AG04449 (cell line): ENCODE measurements around the gene PFKP.

Experiments
- CTCF ChIA-PET: fragments of 350-600 bp; formaldehyde crosslinking; extraction: SDS; loops from one replicate; lab custom pipeline; 2021; ENCODE audit warnings: antibody characterized with exemption; lab: Yijun Ruan, JAX
- POLR2A ChIA-PET: fragments of 400-600, 350-600 bp; formaldehyde crosslinking; extraction: SDS; loops from one replicate; lab custom pipeline; 2020; ENCODE audit warnings: antibody characterized with exemption, inconsistent platforms; lab: Yijun Ruan, JAX
- DNase-seq: peaks from one replicate; pipeline ENCODE4 v3.0.0-alpha.2; 2010; ENCODE audit warnings: low read depth, low spot score
- H3K4me3 ChIP-seq: 2 replicates; pipeline ENCODE4 v1.5.1; 2011; ENCODE audit warnings: low read depth, mild to moderate bottlenecking, control low read depth, low read length
- CTCF ChIP-seq: IDR thresholded peaks from one replicate; pipeline ENCODE4 v1.5.1; 2011; ENCODE audit warnings: mild to moderate bottlenecking, moderate library complexity, low read length, control low read depth, inconsistent platforms; ENCODE audit not compliant: insufficient read depth; ENCODE audit errors: missing control alignments

PFKP gene

DNA sequence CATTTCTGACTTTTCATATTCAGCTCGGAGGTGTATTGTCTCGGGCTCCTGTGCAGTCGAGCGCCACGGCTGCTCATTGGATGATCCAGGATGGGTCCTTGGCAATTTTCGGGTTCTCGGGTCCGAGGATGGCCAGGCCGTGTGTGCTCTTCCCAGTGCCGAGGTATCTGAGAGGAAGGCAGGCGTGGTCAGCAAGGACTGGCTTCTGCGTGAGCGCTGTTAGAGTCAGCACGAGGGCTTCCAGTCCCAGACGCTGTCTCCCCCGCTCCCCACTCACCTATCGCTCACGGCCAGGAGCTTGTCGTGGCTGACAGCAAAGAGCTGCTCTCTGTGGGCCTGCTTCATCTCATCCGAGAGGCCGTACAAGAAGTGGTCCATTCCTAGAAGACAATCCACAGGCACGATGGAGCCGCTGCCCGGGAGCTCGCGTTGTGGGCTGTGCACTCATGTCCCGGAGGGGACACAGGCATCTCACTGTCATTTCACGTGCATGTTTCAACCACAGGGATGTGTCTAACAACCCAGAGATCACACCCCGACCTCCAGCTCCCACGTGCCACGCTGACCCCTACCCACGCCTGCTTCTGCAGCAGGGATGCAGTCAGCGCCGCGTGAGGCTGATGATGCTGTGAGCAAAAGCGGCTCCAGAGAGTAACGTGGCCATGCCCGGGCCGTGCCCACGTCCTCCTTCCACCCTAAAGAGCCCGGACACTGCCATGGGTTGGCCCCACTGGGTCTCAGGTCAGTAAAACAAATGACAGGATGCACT is 70.8 kb downstream of the PFKP start:
- ChIA-PET CTCF (no interaction called here), POLR2A (no interaction called here)
- no peak for DNase-seq
- TF ChIP-seq CTCF = no peak
- no peak overlapping the region for H3K4me3 ChIP-seq

GRCh38 chr10:3139216-3139910 is 72.0 kb downstream of the PFKP start:
- ChIA-PET POLR2A (no interaction called here), CTCF (interaction anchor here (1.2 to 2.3 kb wide), 3 partner anchors 18 to 95 kb away, joined by 3 to 7 read pairs (median 3); no protein-coding TSS in a partner anchor)
- TF ChIP-seq CTCF = no peak
- no peak overlapping the region for H3K4me3 ChIP-seq
- no peak for DNase-seq

GRCh38 chr10:3140280-3140679 is 72.9 kb downstream of the PFKP start:
- CTCF ChIA-PET = interaction anchor here (1.3 to 2.3 kb wide), 2 partner anchors 19 to 21 kb away, joined by 3 to 7 read pairs; no protein-coding TSS in a partner anchor
- POLR2A ChIA-PET = no interaction called here
- TF ChIP-seq CTCF = no peak
- no peak overlapping the region for H3K4me3 ChIP-seq
- DNase-seq = no peak

DNA sequence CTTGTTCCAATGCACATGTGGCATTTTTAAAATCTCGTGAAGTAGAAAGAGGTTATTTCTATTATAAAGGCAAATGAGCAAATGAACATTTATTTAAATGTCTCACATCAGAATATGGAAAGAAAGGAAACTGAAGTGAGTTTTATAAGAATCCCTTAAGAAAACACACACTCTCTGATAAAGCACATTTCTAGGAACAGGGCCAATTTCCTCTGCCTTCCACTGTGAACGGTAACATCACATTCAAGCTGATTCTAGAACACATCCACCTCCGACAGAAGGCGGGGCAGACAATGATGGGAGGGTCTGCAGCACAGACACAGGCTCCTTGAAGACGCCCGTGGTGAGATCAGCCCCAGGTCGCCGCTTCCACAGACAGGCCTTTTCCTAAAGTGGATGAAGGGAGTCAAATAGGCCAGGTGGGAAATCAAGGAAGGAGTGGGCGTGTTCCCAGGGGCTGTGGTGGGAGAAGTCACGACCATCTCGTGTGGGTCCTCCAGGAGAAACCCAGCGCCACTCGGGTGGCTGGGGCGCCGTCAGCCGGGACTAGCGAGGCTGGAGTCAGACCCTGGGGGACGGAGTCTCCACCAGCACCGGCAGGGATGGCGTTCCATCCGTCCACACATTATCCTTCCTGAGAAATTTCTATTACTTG is 74.1 kb downstream of the PFKP start:
- ChIA-PET POLR2A (interaction anchor here (0.6 kb wide), 2 partner anchors 25 to 1015 kb away, joined by 3 read pairs; no protein-coding TSS in a partner anchor), CTCF (interaction anchor here (2.3 kb wide), 1 partner anchor 22 kb away, joined by 7 read pairs; no protein-coding TSS in a partner anchor)
- no peak for TF ChIP-seq CTCF
- DNase-seq = no peak
- H3K4me3 ChIP-seq = no peak overlapping the region

DNA sequence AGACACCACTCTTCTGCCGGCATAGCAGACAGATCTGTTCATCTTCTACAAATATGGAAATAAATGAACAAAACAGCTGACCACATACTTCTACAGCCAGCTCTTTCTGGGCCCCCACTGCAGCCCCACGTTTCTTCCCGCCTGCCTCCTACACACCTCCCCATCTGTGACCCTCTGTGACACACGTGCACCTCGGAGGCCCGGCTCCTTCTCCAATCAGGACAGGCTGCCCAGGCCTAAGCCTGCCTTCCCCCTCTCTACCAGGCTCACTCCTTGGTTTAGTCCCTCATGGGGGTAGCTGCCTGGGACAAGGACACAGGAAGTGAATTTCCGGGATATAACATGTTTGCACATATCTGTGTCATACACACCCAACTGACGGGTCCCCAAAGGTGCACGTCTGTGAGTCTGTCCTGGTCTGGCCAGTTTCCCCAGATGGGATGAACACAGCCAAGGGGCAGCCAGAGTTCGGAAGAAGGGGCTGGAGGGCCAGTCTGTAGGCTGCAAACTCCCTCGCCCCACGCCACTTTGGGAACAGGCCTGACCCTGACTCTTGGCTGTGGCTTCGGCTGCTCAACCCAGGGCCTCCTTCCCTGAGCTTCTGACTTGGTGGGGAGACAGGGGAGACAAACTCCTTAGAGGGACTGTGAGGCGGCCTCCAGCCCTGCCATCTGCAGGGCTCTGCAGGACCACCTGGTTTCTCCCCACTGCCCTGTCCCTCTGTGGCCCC is 75.0 kb downstream of the PFKP start:
- CTCF ChIA-PET = no interaction called here
- POLR2A ChIA-PET = interaction anchor here (0.6 kb wide), 1 partner anchor 1014 kb away, joined by 3 read pairs; no protein-coding TSS in a partner anchor
- H3K4me3 ChIP-seq = no peak overlapping the region
- DNase-seq = no peak
- TF ChIP-seq CTCF = no peak
